RWPE2 (cell line): ENCODE results near the gene TSPAN18.

Source experiments
- ATAC-seq: fragments of 200-7000 bp; cut with Tn5 transposase; 3 replicates; pipeline ENCODE4 v1.9.1; 2021; ENCODE audit warnings: low read depth
- DNase-seq: peaks from one replicate; pipeline ENCODE4 v3.0.0-alpha.2; 2020; ENCODE audit warnings: low spot score
- H3K27ac ChIP-seq: fragments of 450-650 bp; 2 replicates; pipeline ENCODE4 v1.5.1; 2017; ENCODE audit warnings: mild to moderate bottlenecking; ENCODE audit not compliant: poor library complexity, severe bottlenecking
- H3K27me3 ChIP-seq: fragments of 250-450 bp; sonication (Bioruptor Pico); 2 replicates; pipeline ENCODE4 v1.5.1; 2021; ENCODE audit warnings: mild to moderate bottlenecking, moderate library complexity; ENCODE audit not compliant: insufficient read depth, poor library complexity, severe bottlenecking
- H3K36me3 ChIP-seq: fragments of 250-450 bp; sonication (Bioruptor Pico); 2 replicates; pipeline ENCODE4 v1.5.1; 2020; ENCODE audit warnings: low read depth, mild to moderate bottlenecking, moderate library complexity
- H3K4me1 ChIP-seq: fragments of 250-450 bp; sonication (Bioruptor Pico); 2 replicates; pipeline ENCODE4 v1.5.1; 2021; ENCODE audit warnings: mild to moderate bottlenecking, moderate library complexity; ENCODE audit not compliant: insufficient read depth, poor library complexity, severe bottlenecking
- H3K4me3 ChIP-seq: fragments of 250-450 bp; sonication (Bioruptor Pico); 2 replicates; pipeline ENCODE4 v1.5.1; 2021; ENCODE audit warnings: mild to moderate bottlenecking, moderate library complexity; ENCODE audit not compliant: severe bottlenecking
- H3K9me3 ChIP-seq: fragments of 250-450 bp; sonication (Bioruptor Pico); 2 replicates; pipeline ENCODE4 v1.5.1; 2021; ENCODE audit warnings: mild to moderate bottlenecking, moderate library complexity; ENCODE audit not compliant: severe bottlenecking
- CTCF ChIP-seq: fragments of 450-650 bp; IDR thresholded peaks from one replicate; pipeline ENCODE4 v1.5.1; 2017; ENCODE audit warnings: mild to moderate bottlenecking, moderate library complexity; ENCODE audit not compliant: poor library complexity, severe bottlenecking

Gene TSPAN18

GRCh38 chr11:44803009-44803408, 76.2 kb downstream of the TSPAN18 start:
- no peak for DNase-seq
- H3K9me3 ChIP-seq, result no peaks in the 10 kb centered on the region
- ATAC-seq, result no peak
- no peak overlapping the region for H3K27ac ChIP-seq
- no peak for TF ChIP-seq CTCF
- peaks cover 6% of the 10 kb centered on the region for H3K27me3 ChIP-seq
- no peaks in the 10 kb centered on the region for H3K36me3 ChIP-seq
- H3K4me3 ChIP-seq, result no peak overlapping the region
- H3K4me1 ChIP-seq, result no peaks in the 10 kb centered on the region

- Histone ChIP-seq H3K9me3 (no peaks in the 10 kb centered on the region), H3K36me3 (no peaks in the 10 kb centered on the region), H3K27ac (no peak overlapping the region), H3K27me3 (peaks cover 6% of the 10 kb centered on the region), H3K4me3 (no peak overlapping the region), H3K4me1 (no peaks in the 10 kb centered on the region)
- DNase-seq (no peak), ATAC-seq (no peak)
- TF ChIP-seq CTCF, result no peak
Observed at GRCh38 chr11:44804449-44805437, 78.0 kb downstream of the TSPAN18 start.

- Histone ChIP-seq H3K4me3 (no peak overlapping the region), H3K27ac (no peak overlapping the region), H3K36me3 (no peaks in the 10 kb centered on the region), H3K4me1 (no peaks in the 10 kb centered on the region), H3K9me3 (no peaks in the 10 kb centered on the region), H3K27me3 (peaks cover 6% of the 10 kb centered on the region)
- DNase-seq (no peak), ATAC-seq (no peak)
- TF ChIP-seq CTCF, result no peak
Observed at GRCh38 chr11:44805596-44805995, 78.8 kb downstream of the TSPAN18 start.

GRCh38 chr11:44808053-44808753, 81.4 kb downstream of the TSPAN18 start:
- peaks cover 5% of the 10 kb centered on the region for H3K27me3 ChIP-seq
- H3K27ac ChIP-seq, result no peak overlapping the region
- no peak for ATAC-seq
- no peaks in the 10 kb centered on the region for H3K36me3 ChIP-seq
- peaks cover 9% of the 10 kb centered on the region for H3K4me1 ChIP-seq
- H3K9me3 ChIP-seq, result no peaks in the 10 kb centered on the region
- no peak for DNase-seq
- TF ChIP-seq CTCF, result no peak
- H3K4me3 ChIP-seq, result no peak overlapping the region
